ENCODE results near the gene HDAC4. TPM values are rescaled to one million over a fixed set of nuclear protein-coding genes. Genes with fewer than 3 reads are reported as not detected.

Gene HDAC4
- total and polyA plus RNA-seq, 2 donors from 2014 or later = 2.2 to 56.8 TPM

- no peaks in the 10 kb centered on the region for H3K4me1 ChIP-seq (ENCODE audit: control insufficient read depth in 2 of 3, insufficient read depth in 2 of 3, low read depth in 1 of 3, low read length in 3 of 3)
- no peak for TF ChIP-seq CTCF (IDR thresholded peaks at IDR 0.05; ENCODE audit: borderline replicate concordance, extremely low read depth, insufficient read depth)
- H3K9me3 ChIP-seq (ENCODE audit: control insufficient read depth in 2 of 3, insufficient read depth in 1 of 3, low read length in 3 of 3) = no peaks in the 10 kb centered on the region
- intact Hi-C loops (cut with DNase I) = no loop called here
- H3K9ac ChIP-seq (ENCODE audit: low read length in 3 of 3) = no peak overlapping the region
- H3K4me3 ChIP-seq (ENCODE audit: low read length in 3 of 3) = no peak overlapping the region
- FAIRE-seq (no peak), DNase-seq (no peak)
- peaks cover 0 to 7% (median 3%) of the 10 kb centered on the region in 3 donors for H3K36me3 ChIP-seq (ENCODE audit: control insufficient read depth in 2 of 3, insufficient read depth in 3 of 3, low read length in 3 of 3)
- H3K27ac ChIP-seq (ENCODE audit: low read depth in 2 of 2, low read length in 2 of 2) = no peak overlapping the region
- no peaks in the 10 kb centered on the region for H3K27me3 ChIP-seq (ENCODE audit: control insufficient read depth, insufficient read depth, low read length)
These were observed 298.6 kb downstream of the HDAC4 start for GRCh38 chr2:239102266-239102665.

- Histone ChIP-seq H3K36me3 (ENCODE audit: control insufficient read depth in 2 of 3, insufficient read depth in 3 of 3, low read length in 3 of 3) (peaks cover 0 to 7% (median 3%) of the 10 kb centered on the region in 3 donors), H3K9ac (ENCODE audit: low read length in 3 of 3) (no peak overlapping the region), H3K4me1 (ENCODE audit: control insufficient read depth in 2 of 3, insufficient read depth in 2 of 3, low read depth in 1 of 3, low read length in 3 of 3) (no peaks in the 10 kb centered on the region), H3K4me3 (ENCODE audit: low read length in 3 of 3) (no peak overlapping the region), H3K9me3 (ENCODE audit: control insufficient read depth in 2 of 3, insufficient read depth in 1 of 3, low read length in 3 of 3) (no peaks in the 10 kb centered on the region), H3K27me3 (ENCODE audit: control insufficient read depth, insufficient read depth, low read length) (no peaks in the 10 kb centered on the region), H3K27ac (ENCODE audit: low read depth in 2 of 2, low read length in 2 of 2) (no peak overlapping the region)
- DNase-seq = no peak
- no peak for TF ChIP-seq CTCF (IDR thresholded peaks at IDR 0.05; ENCODE audit: borderline replicate concordance, extremely low read depth, insufficient read depth)
- no peak for FAIRE-seq
- intact Hi-C loops (cut with DNase I) = no loop called here
These were observed 299.0 kb downstream of the HDAC4 start for GRCh38 chr2:239101807-239102206.

GRCh38 chr2:239101071-239101470, 299.7 kb downstream of the HDAC4 start:
- no peak for FAIRE-seq
- no peak overlapping the region for H3K4me3 ChIP-seq (ENCODE audit: low read length in 3 of 3)
- H3K9ac ChIP-seq (ENCODE audit: low read length in 3 of 3) = no peak overlapping the region
- TF ChIP-seq CTCF (IDR thresholded peaks at IDR 0.05; ENCODE audit: borderline replicate concordance, extremely low read depth, insufficient read depth) = no peak
- intact Hi-C loops (cut with DNase I) = no loop called here
- H3K4me1 ChIP-seq (ENCODE audit: control insufficient read depth in 2 of 3, insufficient read depth in 2 of 3, low read depth in 1 of 3, low read length in 3 of 3) = no peaks in the 10 kb centered on the region
- no peaks in the 10 kb centered on the region for H3K9me3 ChIP-seq (ENCODE audit: control insufficient read depth in 2 of 3, insufficient read depth in 1 of 3, low read length in 3 of 3)
- H3K27me3 ChIP-seq (ENCODE audit: control insufficient read depth, insufficient read depth, low read length) = no peaks in the 10 kb centered on the region
- no peak overlapping the region for H3K27ac ChIP-seq (ENCODE audit: low read depth in 2 of 2, low read length in 2 of 2)
- H3K36me3 ChIP-seq (ENCODE audit: control insufficient read depth in 2 of 3, insufficient read depth in 3 of 3, low read length in 3 of 3) = peaks cover 0 to 7% (median 3%) of the 10 kb centered on the region in 3 donors
- no peak for DNase-seq

GRCh38 chr2:239099474-239099873, 301.3 kb downstream of the HDAC4 start:
- H3K27ac ChIP-seq (ENCODE audit: low read depth in 2 of 2, low read length in 2 of 2) = no peak overlapping the region
- DNase-seq (no peak), FAIRE-seq (no peak)
- H3K9ac ChIP-seq (ENCODE audit: low read length in 3 of 3) = no peak overlapping the region
- no peaks in the 10 kb centered on the region for H3K27me3 ChIP-seq (ENCODE audit: control insufficient read depth, insufficient read depth, low read length)
- peaks cover 0 to 7% (median 3%) of the 10 kb centered on the region in 3 donors for H3K36me3 ChIP-seq (ENCODE audit: control insufficient read depth in 2 of 3, insufficient read depth in 3 of 3, low read length in 3 of 3)
- intact Hi-C loops (cut with DNase I) = no loop called here
- H3K4me3 ChIP-seq (ENCODE audit: low read length in 3 of 3) = no peak overlapping the region
- no peak for TF ChIP-seq CTCF (IDR thresholded peaks at IDR 0.05; ENCODE audit: borderline replicate concordance, extremely low read depth, insufficient read depth)
- no peaks in the 10 kb centered on the region for H3K9me3 ChIP-seq (ENCODE audit: control insufficient read depth in 2 of 3, insufficient read depth in 1 of 3, low read length in 3 of 3)
- H3K4me1 ChIP-seq (ENCODE audit: control insufficient read depth in 2 of 3, insufficient read depth in 2 of 3, low read depth in 1 of 3, low read length in 3 of 3) = no peaks in the 10 kb centered on the region
